ENCODE data around the gene MRRF.

MRRF gene

GRCh38 chr9:122368642-122369041, 104.0 kb downstream of the MRRF start:
- Histone ChIP-seq H4K20me1 (ENCODE audit: insufficient read depth, low read length, poor library complexity, severe bottlenecking) (no peaks in the 10 kb centered on the region), H3K36me3 (ENCODE audit: insufficient read depth, low read length) (no peaks in the 10 kb centered on the region), H3K4me3 (ENCODE audit: low read length, poor library complexity, severe bottlenecking) (no peak overlapping the region), H3K79me2 (ENCODE audit: insufficient read depth, low read length) (no peaks in the 10 kb centered on the region), H3K27me3 (ENCODE audit: insufficient read depth, low read length, poor library complexity, severe bottlenecking) (no peaks in the 10 kb centered on the region), H3K9me2 (replicated peaks; ENCODE audit: low read depth, low read length) (no peaks in the 10 kb centered on the region), H3K9me3 (ENCODE audit: insufficient read depth, low read depth, low read length) (no peaks in the 10 kb centered on the region), H3K4me2 (ENCODE audit: low read depth, low read length, poor library complexity, severe bottlenecking) (no peak overlapping the region), H3K9ac (ENCODE audit: low read depth, low read length, poor library complexity, severe bottlenecking) (no peak overlapping the region), H3F3A (ENCODE audit: low read depth) (no peaks in the 10 kb centered on the region), H2AFZ (ENCODE audit: low read length) (no peak overlapping the region), H3K4me1 (ENCODE audit: insufficient read depth, low read length, poor library complexity, severe bottlenecking) (peaks cover 23% of the 10 kb centered on the region)
- TF ChIP-seq CTCF (conservative IDR thresholded peaks at IDR 0.05; ENCODE audit: low read length) (no peak), EZH2phosphoT487 (IDR thresholded peaks at IDR 0.05; ENCODE audit: borderline replicate concordance) (no peak)

DNA sequence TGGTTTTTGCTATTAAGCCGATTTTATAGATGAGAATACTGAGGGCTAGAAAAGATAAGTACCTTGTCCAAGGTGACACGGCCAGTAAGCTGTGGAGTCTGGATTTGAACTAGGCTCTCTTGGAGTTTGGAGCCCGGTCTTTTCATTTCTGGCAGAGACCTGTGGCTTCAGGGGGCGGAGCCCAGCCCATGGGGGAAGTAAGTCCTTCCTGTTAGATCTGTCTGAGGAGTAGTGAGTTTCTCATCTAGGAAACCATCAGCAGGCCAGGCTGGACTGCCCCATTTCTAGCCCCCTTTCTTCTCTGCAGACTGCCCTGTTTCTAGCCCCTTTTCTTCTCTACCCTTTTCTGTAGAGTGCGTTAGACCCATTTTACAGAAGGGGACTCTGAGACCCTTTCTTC, 105.6 kb downstream of the MRRF start:
- Histone ChIP-seq H3K4me3 (ENCODE audit: low read length, poor library complexity, severe bottlenecking) (peak overlapping the region; percentile 71), H3K9me2 (replicated peaks; ENCODE audit: low read depth, low read length) (no peaks in the 10 kb centered on the region), H3K27me3 (ENCODE audit: insufficient read depth, low read length, poor library complexity, severe bottlenecking) (no peaks in the 10 kb centered on the region), H2AFZ (ENCODE audit: low read length) (peak overlapping the region; percentile 86), H3K4me1 (ENCODE audit: insufficient read depth, low read length, poor library complexity, severe bottlenecking) (peaks cover 23% of the 10 kb centered on the region), H3K36me3 (ENCODE audit: insufficient read depth, low read length) (no peaks in the 10 kb centered on the region), H3K79me2 (ENCODE audit: insufficient read depth, low read length) (no peaks in the 10 kb centered on the region), H3K9me3 (ENCODE audit: insufficient read depth, low read depth, low read length) (no peaks in the 10 kb centered on the region), H3K4me2 (ENCODE audit: low read depth, low read length, poor library complexity, severe bottlenecking) (peak overlapping the region; percentile 78), H3K9ac (ENCODE audit: low read depth, low read length, poor library complexity, severe bottlenecking) (peak overlapping the region; percentile 20), H3F3A (ENCODE audit: low read depth) (no peaks in the 10 kb centered on the region), H4K20me1 (ENCODE audit: insufficient read depth, low read length, poor library complexity, severe bottlenecking) (no peaks in the 10 kb centered on the region)
- TF ChIP-seq CTCF (conservative IDR thresholded peaks at IDR 0.05; ENCODE audit: low read length) = no peak
- no peak for TF ChIP-seq EZH2phosphoT487 (IDR thresholded peaks at IDR 0.05; ENCODE audit: borderline replicate concordance)

GRCh38 chr9:122370869-122371755, 106.4 kb downstream of the MRRF start, which contains the start of gene PTGS1:
Gene PTGS1 (plus strand): TSS chr9:122371024. CDS start chr9:122371085, 61 bp downstream.
- Histone ChIP-seq H3K9ac (ENCODE audit: low read depth, low read length, poor library complexity, severe bottlenecking) (peak within 1 kb of the TSS; percentile 64), H3K27me3 (ENCODE audit: insufficient read depth, low read length, poor library complexity, severe bottlenecking) (no peaks in the 10 kb centered on the region), H3K36me3 (ENCODE audit: insufficient read depth, low read length) (no peaks in the 10 kb centered on the region), H4K20me1 (ENCODE audit: insufficient read depth, low read length, poor library complexity, severe bottlenecking) (no peaks in the 10 kb centered on the region), H3K9me2 (replicated peaks; ENCODE audit: low read depth, low read length) (no peaks in the 10 kb centered on the region), H3K4me2 (ENCODE audit: low read depth, low read length, poor library complexity, severe bottlenecking) (peak within 1 kb of the TSS; percentile 78), H3K4me1 (ENCODE audit: insufficient read depth, low read length, poor library complexity, severe bottlenecking) (peaks cover 23% of the 10 kb centered on the region), H3F3A (ENCODE audit: low read depth) (no peaks in the 10 kb centered on the region), H2AFZ (ENCODE audit: low read length) (peak within 1 kb of the TSS; percentile 86), H3K79me2 (ENCODE audit: insufficient read depth, low read length) (no peaks in the 10 kb centered on the region), H3K4me3 (ENCODE audit: low read length, poor library complexity, severe bottlenecking) (peak within 1 kb of the TSS; percentile 71), H3K9me3 (ENCODE audit: insufficient read depth, low read depth, low read length) (no peaks in the 10 kb centered on the region)
- no peak for TF ChIP-seq CTCF (conservative IDR thresholded peaks at IDR 0.05; ENCODE audit: low read length)
